AG08395 (cell line): Measurements from ENCODE around the gene STMN1.
A peak's percentile ranks its signal among the peaks of the same experiment; 100 is the strongest.

ENCODE experiments used
- DNase-seq: peaks from one replicate; pipeline ENCODE4 v3.0.0; 2012; ENCODE audit warnings: mixed read lengths, low spot score

Gene STMN1

DNA sequence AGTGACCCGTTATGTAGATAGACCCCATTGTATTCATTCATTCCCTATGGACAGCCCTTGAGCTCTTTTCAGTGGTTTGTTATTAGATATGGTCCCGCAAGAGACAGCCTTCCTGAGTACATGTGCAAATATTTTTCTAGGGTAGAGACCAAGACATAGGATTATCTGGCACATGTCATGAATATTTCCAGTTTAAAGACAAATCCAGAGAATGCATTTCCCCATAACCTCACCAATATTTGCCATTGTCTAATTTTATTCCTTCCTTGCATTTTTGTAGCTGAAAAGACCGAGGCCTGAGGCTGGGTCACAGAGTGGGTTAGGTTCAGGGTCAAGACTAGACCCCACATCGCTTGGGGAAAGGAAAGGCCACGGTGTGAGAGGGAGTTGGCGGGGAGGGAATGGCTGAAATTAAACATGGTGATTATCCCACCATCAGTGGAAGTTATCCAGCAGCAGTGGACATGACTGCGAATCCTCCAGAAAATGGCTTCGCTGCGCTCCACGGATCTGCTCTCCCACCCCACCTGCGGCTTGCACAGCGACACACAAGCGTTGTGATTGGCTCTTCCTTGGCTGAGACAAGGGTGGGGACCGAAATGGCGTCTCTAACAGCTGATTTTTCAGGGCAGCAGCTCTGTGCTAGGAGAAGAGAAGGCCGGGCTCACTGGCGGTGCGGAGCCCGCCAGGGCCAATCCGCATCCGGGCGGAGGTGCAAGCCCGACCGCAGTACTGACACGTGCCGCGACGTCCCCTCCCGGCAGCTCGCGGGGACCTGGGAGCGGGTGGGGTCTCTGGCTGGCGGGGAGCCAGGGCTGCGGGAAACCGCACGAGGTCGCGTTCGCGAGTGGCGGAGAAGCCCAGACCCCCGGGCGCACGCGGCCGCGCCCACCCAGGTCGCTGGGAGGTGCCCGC lies 16.1 kb upstream of the STMN1 start:
- DNase-seq, result peak; percentile 31

DNA sequence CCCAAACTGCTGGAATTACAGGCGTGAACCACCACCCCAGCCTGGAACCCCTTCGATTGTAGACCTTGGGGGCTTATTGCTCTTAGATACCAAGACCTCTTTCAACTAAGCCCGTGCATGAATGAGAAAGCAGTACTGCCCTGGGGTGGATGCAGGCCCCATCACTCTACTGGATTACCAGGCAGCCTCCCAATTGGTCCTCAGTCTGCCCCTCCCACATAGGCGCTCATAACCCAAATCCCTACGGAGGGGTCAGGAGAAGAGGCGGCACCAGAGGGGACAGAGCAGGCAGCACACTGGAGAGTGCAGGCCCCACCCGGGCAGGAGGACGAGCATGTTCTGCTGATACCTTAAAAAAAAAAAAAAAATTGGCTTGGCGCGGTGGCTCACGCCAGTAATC lies 12.4 kb upstream of the STMN1 start:
- no peak for DNase-seq

DNA sequence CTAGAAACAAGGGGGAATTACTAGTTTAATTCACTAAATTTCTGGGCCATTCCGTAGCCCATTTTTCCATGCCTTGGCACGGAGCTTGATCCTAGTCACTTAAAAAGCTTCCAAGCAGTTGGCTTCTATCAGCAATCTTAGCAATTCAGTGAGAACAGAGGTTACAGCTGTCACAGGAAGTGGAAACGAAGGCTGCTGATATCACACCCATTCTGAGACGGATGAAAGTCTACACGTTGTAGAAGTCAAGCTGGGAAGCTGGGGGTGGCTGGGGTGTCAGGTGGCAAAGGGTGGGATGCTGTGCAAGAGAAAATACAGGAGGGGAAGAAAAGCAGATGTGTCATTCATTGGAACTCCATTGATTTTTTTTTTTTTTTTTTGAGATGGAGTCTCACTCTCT lies 11.8 kb upstream of the STMN1 start:
- no peak for DNase-seq

DNA sequence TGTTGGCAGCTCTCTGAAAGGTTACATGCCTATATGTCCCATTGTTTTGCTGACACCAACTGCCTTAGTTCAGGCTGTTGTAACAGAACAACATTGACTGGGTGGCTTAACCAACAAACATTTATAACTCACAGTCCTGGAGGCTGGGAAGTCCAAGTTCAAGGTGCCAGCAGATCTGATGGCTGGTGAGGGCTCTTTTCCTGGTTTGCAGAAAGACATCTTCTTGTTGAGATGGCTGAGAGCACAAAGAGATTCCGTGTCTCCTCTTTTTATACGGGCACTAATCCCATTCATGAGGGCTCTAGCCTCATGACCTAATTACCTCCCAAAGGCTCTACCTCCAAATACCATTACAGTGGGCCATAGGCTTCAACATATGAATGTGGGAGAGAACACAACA lies 10.2 kb upstream of the STMN1 start:
- DNase-seq, result no peak

DNA sequence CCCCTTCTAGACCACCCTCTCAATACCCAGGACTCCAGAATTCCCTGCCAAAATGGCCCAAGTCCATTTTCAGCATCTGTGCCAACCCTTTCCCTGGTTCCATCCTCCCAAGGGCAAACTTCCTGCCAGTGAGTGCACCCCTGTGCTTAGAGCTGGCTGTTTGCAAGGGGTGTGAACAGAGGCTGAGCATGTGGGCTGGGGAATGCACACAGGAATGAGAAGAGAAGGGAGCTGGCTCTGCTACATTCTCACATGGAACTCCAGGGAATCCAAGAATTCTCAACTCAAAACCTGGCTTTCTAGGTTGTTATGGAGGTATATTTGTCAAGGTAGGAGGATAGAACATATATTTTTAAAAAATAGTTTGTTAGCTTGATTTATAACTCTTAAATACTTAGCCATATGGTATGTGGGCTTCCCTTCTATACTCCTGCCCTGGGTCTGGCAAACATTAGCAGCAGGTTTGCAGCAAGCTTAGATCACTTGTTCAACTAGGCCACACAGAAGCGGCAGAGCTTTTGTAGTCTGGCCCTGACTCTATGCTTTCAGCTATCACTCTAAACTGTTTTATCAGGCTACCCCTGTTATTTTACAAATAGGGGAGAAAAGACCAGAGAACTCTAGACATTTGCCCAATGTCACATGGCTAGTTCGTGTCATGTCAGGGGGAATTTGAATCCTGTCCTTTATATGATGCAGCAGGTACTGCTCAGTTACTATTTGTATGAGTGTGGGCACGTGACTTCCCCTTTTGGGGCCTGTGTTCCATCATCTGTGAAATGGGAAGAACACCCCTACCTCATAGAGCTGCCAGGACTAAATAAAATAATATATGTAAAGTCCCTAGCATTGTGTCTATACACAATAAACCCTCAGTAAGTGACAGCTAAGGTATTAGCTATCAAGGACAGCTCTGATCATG lies 8.1 kb upstream of the STMN1 start:
- no peak for DNase-seq

DNA sequence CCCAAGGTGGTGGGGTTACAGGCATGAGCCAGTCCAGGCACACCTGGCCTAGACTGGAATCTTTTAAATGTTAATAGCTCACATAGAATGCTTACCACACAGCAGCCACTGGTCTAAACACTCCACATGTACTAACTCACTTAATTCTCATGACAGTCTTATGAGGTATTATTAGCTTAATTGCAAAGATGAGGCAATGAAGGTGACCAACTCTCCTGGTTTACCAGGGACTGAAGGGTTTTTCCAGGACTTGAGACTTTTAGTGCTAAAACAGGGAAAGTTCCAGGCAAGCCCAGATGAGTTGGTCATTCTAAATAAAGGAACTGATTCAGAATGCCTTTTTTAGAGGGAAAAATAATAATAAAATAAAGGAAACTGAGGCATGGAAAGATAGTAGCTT lies 7.0 kb upstream of the STMN1 start:
- DNase-seq, result no peak

DNA sequence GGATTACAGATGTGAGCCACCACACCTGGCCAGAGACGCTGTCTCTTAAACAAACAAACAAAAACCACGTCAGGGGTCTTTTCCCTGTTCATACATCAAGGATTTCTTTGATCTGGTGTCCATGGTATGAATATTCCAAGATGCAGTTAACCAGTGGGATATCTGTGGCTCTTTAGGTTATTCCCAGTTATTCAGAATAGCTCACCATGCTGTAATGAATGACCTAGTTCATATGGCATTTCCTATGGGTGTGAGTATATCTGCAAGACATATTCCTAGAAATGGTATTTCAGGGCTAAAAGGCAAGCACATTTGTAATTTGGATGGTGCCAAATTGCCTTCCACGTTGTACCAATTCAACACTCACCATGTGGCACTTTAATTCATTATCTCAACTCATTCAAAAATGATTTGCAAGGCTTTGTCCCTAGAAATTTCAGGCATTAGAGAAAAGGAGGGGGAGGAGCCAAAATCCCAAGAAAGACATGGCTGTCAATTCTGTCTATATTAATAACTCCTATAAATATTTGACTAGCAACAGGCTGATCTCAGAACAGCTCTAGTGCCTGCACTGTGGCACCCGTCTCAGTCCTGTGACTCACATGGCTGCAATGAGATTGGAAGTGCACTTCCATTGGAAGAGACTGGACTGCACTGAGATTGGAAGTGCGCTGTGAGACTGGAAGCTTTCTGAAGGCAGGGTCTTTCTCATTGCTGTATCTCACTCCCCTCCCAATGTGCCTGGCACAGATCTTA lies 6.0 kb upstream of the STMN1 start:
- DNase-seq, result peak; percentile 73

DNA sequence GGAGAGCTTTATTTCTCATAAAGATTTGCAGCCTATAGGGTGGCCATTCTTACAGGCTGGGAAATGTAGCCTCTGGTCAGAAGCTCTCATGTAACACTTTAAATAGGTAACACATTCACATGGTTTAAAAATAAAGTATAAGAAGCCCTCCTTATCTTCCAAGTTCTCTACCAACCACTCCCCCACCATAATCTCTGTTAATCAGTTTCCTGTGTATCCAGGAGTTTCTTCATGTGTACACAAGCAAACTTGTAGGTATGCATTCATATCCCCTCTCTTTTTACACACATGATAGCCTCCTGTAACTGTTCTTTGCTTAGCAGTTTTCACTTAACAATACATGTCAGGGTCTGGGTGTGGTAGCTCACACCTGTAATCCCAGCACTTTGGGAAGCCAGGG lies 4.9 kb upstream of the STMN1 start:
- no peak for DNase-seq

DNA sequence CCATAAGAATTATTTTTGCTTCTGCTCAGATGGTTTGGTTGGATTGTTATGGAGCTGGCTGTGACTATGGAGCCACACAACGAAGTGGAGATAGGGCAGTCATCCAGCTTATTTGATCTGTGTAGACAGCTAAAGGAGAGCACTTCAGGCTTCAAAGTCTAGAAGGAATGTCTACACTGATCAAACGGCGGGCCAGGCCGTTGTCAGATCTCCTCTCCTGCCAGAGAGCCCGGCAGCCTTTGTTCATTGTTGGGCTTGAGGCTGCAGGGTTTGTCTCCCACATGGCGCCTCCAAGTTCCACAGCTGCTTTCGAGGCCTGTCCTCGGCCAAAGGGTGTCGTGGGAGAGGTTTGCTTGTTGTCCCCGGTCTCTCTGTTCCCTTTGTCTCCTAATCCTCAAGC lies 2.8 kb upstream of the STMN1 start:
- no peak for DNase-seq

DNA sequence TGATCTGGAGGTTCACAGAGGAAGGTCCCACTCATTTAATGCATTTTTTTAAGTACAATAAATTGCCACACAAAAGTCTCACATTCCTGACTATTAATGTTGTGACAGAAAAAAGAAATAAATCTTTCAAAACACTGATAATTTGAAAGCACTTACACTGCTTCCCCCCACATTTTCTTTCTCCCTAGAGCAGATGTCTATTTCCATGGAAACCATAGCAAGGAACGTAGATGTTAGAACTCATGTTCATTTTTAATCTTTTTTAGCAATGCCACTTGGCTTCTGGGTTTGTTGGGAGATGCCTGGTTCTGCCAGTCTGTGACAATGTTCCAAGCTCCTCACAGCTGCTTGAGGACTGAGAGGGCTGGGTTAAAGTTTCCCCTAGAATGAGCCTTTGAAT lies 1.9 kb upstream of the STMN1 start:
- DNase-seq, result no peak

DNA sequence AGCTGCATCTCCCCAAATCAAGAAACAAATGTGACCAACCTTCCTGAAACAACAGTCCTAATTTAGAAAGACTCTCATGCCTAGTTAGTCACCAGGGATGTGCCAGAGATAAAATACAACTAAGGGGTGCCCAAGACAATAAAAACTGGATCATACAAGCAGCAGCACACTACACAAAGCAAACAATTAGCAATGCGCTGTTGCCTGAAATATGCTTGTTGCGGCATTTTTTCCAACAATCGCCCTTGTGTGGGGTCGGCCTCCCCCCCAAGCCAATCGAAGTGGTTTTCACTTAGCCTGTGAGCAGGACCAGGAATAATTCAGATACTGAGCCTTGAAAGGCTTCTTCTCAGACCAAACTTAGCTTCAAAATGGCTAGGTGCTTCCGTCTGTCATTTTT lies 1.4 kb upstream of the STMN1 start:
- DNase-seq, result no peak

DNA sequence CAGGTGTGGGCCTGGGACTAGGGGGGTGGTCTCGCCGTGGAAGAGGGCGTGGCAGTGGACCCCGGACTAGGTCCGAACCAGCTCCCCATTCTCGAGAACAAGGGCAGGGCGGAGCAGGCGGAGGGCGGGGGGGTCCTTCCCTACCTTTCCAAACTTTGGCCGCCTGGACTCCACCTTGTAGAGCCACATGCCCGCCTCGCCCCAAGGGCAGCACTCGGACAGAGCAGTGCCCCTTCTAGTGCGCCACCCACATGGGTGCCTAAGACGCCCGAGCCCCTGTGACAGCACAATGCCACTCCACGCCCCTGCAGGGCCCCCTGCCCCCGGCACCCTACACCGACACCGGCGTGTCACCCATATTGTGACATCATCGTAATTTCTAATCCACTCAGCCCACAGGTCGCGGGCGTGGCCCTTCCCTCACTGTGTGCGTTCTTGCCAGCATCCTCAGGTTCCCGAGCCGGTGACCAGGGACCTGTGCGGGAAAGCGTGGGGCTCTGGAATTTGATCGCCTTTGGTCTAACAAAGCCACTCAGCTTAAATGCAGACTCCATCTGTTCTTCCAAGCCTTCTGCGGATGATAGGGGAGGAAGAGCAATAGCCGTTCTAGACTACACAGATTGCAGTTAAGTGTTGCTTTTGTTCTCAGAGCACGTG lies 553 bp upstream of the STMN1 start:
- no peak for DNase-seq

DNA sequence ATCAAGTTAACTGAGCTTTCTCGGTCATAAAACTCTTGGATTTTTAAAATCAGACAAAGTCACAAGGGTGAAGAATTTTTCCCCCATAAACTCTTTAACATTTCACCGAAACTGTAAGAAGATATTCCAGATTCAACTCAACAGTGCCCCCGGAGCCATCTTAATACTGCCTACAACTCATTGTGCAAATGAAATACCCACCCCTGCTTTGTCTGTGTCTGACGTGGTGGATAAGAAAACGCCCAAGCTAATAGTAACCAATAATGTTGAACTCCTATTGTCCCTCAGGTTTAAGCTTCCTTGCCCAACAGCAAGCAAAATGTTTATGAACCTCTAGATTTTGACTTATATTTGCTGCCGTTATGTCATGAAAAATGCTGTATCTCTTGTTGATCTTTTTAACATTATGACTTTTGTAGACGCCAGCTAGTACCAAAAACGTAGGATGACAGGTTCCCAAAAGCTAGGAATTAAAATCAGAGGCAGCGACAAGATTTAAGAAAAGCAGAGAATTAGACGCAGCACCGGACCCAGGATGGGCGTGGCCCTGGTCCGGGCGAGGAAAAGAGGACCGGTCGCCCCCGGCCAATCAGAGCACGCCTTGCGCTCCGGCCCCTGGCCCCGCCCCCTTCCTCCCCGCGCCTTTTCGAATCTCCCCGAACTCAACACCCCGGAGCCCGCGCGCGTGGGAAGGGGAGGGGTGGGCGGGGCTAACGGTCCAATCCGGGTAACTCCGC lies 1.1 kb downstream of the STMN1 start:
- DNase-seq, result peak; percentile 97

DNA sequence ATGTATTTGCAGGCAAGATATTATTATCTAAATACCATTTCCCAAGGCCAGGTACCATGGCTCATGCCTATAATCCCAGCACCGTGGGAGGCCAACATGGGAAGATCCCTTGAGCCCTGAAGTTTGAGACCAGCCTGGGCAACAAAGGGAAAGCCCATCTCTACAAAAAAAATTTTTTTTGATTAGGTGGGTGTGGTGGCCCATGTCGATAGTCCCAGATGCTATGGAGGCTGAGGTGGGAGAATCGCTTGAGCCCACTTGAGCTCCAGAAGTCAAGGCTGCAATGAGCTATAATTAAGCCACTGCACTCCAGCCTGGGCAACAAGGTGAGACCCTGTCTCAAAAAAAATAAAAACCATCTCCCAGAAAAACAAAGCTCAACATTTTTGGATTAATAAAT lies 2.2 kb downstream of the STMN1 start:
- no peak for DNase-seq

DNA sequence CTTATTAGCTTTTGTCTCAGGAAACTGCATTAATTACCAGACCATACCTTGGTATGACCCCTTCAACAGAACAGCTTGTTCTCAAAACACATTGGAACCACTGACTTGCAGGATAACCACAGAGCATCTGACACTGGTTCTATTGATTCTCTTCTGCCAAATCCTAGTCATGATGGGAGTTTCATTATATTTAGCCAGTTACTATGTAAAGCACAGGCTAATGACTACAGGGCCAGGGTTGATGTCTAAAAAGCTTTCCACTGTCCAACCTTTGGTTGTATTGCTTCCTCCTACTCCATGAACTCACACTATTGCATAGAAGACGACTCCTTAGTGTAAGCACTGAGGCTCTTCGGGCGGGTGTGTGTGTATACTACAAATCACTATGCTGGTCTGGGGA lies 3.8 kb downstream of the STMN1 start:
- DNase-seq, result no peak

DNA sequence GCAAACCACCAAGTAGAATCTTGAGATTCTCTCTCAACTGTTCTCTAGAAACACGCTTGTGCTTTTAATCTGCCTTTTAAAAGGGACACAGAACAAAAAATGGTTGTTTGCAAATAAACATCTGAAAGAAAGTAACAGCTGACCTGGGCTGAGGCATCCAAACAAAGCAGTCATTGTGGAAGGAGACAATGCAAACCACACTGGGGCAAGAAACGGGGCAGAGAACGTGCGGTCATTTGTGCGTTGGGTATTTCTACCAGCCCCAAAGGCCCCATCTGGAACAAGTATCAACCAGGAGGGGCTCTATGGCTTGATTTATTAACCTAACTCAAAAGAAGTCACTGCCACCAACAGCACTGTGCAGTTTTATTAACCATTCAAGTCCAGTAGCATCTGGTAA lies 6.0 kb downstream of the STMN1 start:
- no peak for DNase-seq

DNA sequence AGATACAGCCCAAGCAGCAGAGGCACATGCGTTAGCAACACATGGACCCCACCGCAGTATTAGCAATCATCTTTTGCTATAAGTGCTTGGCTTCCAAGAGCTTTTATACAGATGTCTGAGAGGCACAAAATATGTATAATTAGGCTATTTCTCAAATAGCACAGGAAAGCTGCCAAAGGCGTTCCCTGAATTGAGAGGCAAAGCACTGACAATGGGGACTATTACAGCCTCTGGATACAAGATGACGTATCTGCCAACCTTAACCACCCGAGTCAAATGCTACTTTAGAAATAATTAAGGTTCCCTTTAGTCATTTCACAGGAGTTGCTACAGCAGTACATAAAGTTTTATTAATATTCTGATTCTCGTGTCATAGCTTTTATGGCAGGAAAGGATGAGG lies 6.4 kb downstream of the STMN1 start:
- DNase-seq, result no peak

DNA sequence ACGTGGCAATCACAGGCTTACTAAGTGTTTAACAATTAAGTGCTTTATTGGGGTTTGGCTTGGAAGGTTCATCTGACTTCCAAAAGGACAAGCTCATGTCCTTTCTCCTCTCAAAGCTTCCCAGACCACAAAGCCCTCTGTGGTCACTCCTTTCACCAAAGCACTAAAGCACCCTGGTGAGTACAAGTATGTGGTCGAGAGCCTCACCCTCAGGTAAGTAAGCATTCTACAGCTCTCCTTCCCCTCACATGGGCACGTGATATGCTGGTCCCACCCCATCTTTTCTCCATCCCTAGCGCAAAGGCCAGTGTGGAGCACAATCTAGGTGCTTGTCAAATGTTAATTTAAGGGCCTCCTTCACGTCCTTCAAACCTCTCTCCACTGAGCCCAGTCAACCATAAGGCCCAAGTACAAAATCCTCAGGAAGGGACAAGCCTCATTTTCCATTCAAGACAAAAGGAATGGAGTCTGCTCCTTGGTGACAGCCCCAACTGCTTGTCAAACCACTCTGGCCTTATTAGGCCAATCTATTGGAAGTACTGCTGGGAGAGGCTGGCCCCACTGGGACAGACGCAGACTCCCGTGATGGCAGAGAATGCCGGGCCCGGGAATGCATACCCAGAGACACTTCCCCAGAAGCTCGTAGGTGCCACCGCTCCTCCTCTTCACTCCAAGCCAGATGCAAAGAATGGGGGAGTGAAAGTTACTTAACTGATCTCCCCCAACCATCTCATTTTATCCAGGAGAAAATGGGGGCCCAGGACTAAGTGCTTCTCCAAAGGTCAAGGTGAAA lies 7.8 kb downstream of the STMN1 start:
- DNase-seq, result no peak

DNA sequence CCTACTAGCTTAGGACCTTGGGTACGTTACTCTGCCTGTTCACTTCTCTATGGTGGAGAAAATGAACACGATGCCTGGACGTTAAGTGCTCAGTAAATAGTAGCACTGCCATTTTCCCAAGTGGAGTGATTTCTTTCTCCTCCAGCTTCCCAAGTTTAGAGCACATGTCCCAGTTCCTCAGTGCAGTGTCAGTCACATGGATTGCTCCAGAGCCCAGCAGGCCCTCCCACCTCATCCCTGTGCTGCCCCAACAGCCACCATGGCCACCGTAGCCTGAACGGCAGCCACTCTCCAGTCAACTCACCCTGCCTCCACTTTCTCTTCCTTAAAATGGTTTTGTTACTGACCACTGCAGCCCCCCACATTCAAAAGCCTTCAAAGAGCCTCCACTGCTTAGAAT lies 8.5 kb downstream of the STMN1 start:
- DNase-seq, result no peak

DNA sequence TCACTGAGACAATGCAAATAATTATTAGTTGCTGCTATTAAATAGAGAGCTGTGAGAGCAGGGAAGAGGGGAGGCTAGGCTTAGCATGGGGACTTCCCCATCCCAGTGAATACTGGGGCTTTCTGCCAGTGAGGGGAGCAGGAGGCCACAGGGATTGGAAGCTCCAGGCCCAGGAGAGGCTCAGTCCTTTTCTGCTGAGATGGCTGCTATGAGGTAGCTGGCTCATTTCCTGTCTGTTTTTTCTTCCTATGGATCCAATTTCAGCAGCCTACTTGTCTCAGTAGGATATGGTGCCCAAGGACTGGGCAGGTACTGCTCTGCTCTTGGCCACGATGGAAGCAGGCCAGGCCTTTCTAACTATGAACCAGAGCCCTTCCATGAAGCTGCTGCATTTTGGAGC lies 10.0 kb downstream of the STMN1 start:
- no peak for DNase-seq
